IMR-90 (cell line): ENCODE measurements around the gene PIP5K1B. TPM values are rescaled to one million over a fixed set of nuclear protein-coding genes. Genes with fewer than 3 reads are reported as not detected.

Experiments
- ATAC-seq: fragments of 200-7000 bp; cut with Tn5 transposase; 2 replicates; pipeline ENCODE4 v1.9.1; 2020; ENCODE audit warnings: low read depth, mild to moderate bottlenecking, moderate library complexity
- BruUV-seq: library from RNA; stranded (reverse); fragments of 400-500 nt; replicated peaks from 2 replicates; lab custom pipeline; 2021; lab: Mats Ljungman, UMichigan
- CTCF ChIA-PET: fragments of 300-600 bp; formaldehyde crosslinking; extraction: SDS; loops from one replicate; lab custom pipeline; 2021; ENCODE audit warnings: antibody characterized with exemption; lab: Yijun Ruan, JAX
- POLR2A ChIA-PET: fragments of 300-600 bp; sonication (Branson Sonifier 250); formaldehyde crosslinking; loops from one replicate; lab custom pipeline; 2022; ENCODE audit warnings: antibody characterized with exemption; ENCODE audit not compliant: unreplicated experiment; lab: Charles Lee
- DNase-seq: peaks from one replicate; pipeline ENCODE4 v3.0.0; 2013
- H2AFZ ChIP-seq: replicated peaks from 2 replicates; pipeline ENCODE3; 2013; ENCODE audit warnings: low read length, mild to moderate bottlenecking; ENCODE audit not compliant: poor library complexity
- H2AK5ac ChIP-seq: 2 replicates; pipeline ENCODE4 v1.6.1; 2013; ENCODE audit warnings: low read depth, low read length, inconsistent platforms
- H2AK9ac ChIP-seq: replicated peaks from 2 replicates; pipeline ENCODE3; 2013; ENCODE audit warnings: mild to moderate bottlenecking, low read depth, low read length, moderate library complexity; ENCODE audit not compliant: poor library complexity
- H2BK120ac ChIP-seq: 2 replicates; pipeline ENCODE4 v1.6.1; 2013; ENCODE audit warnings: low read depth, low read length, inconsistent platforms
- H2BK15ac ChIP-seq: 3 replicates; pipeline ENCODE4 v1.6.1; 2013; ENCODE audit warnings: low read depth, low read length, inconsistent platforms
- H2BK20ac ChIP-seq: 2 replicates; pipeline ENCODE4 v1.6.1; 2013; ENCODE audit warnings: low read depth, mild to moderate bottlenecking, inconsistent platforms, low read length, moderate library complexity
- H2BK5ac ChIP-seq: 2 replicates; pipeline ENCODE4 v1.6.1; 2013; ENCODE audit warnings: mild to moderate bottlenecking, low read depth, low read length, inconsistent platforms; ENCODE audit not compliant: poor library complexity, severe bottlenecking
- H3K14ac ChIP-seq: replicated peaks from 2 replicates; pipeline ENCODE4 v1.6.1; 2013; ENCODE audit warnings: low read depth, low read length, inconsistent platforms
- H3K18ac ChIP-seq: 2 replicates; pipeline ENCODE4 v1.6.1; 2013; ENCODE audit warnings: low read depth, low read length, control low read depth
- H3K23ac ChIP-seq: 2 replicates; pipeline ENCODE4 v1.6.1; 2013; ENCODE audit warnings: low read depth, low read length, inconsistent platforms
- H3K27ac ChIP-seq: 2 replicates; pipeline ENCODE4 v1.5.1; 2013; ENCODE audit warnings: mild to moderate bottlenecking, control low read depth, low read length; ENCODE audit not compliant: insufficient read depth
- H3K27me3 ChIP-seq: 2 replicates; pipeline ENCODE4 v1.6.1; 2013; ENCODE audit warnings: low read length; ENCODE audit not compliant: control insufficient read depth, insufficient read depth
- H3K36me3 ChIP-seq: 2 replicates; pipeline ENCODE4 v1.6.1; 2013; ENCODE audit warnings: low read length, mixed read lengths; ENCODE audit not compliant: control insufficient read depth, insufficient read depth
- H3K4ac ChIP-seq: 2 replicates; pipeline ENCODE4 v1.6.1; 2013; ENCODE audit warnings: low read depth, low read length, inconsistent platforms
- H3K4me1 ChIP-seq: 2 replicates; pipeline ENCODE4 v1.6.1; 2013; ENCODE audit warnings: low read length, mixed read lengths; ENCODE audit not compliant: control insufficient read depth, insufficient read depth
- H3K4me2 ChIP-seq: 2 replicates; pipeline ENCODE4 v1.6.1; 2013; ENCODE audit warnings: low read depth, mild to moderate bottlenecking, control low read depth, low read length, moderate library complexity
- H3K4me3 ChIP-seq: 2 replicates; pipeline ENCODE4 v1.5.1; 2013; ENCODE audit warnings: low read depth, mild to moderate bottlenecking, control low read depth, low read length, moderate library complexity; ENCODE audit not compliant: insufficient read depth
- H3K56ac ChIP-seq: 2 replicates; pipeline ENCODE4 v1.6.1; 2013; ENCODE audit warnings: low read length, inconsistent platforms; ENCODE audit not compliant: insufficient read depth; ENCODE audit errors: extremely low read depth
- H3K79me1 ChIP-seq, 2 experiments: 2 replicates each; pipeline ENCODE4 v1.6.1; 2013; ENCODE audit warnings: low read length in 2 of 2, inconsistent platforms in 1 of 2, low read depth in 1 of 2
- H3K9ac ChIP-seq: 2 replicates; pipeline ENCODE4 v1.6.1; 2013; ENCODE audit warnings: low read depth, low read length, control low read depth
- H3K9me1 ChIP-seq: 2 replicates; pipeline ENCODE4 v1.6.1; 2013; ENCODE audit warnings: low read length, inconsistent platforms; ENCODE audit not compliant: insufficient read depth
- H3K9me3 ChIP-seq: 2 replicates; pipeline ENCODE4 v1.6.1; 2013; ENCODE audit warnings: low read length; ENCODE audit not compliant: control insufficient read depth, insufficient read depth
- H4K20me1 ChIP-seq: 2 replicates; pipeline ENCODE4 v1.6.1; 2013; ENCODE audit warnings: low read length, inconsistent platforms; ENCODE audit not compliant: insufficient read depth
- H4K5ac ChIP-seq: 2 replicates; pipeline ENCODE4 v1.6.1; 2013; ENCODE audit warnings: mild to moderate bottlenecking, low read depth, low read length, control low read depth
- H4K8ac ChIP-seq, 2 experiments: 2 replicates each; pipeline ENCODE4 v1.6.1; 2013; ENCODE audit warnings: low read depth in 2 of 2, low read length in 2 of 2, control low read depth in 1 of 2, inconsistent platforms in 1 of 2
- H4K91ac ChIP-seq: 2 replicates; pipeline ENCODE4 v1.6.1; 2013; ENCODE audit warnings: low read depth, low read length, inconsistent platforms; ENCODE audit not compliant: insufficient read depth
- BHLHE40 ChIP-seq: fragments of 150-350 bp; IDR thresholded peaks from 2 replicates; pipeline ENCODE4 v1.6.1; 2016; ENCODE audit warnings: mild to moderate bottlenecking, low read depth, low read length
- CEBPB ChIP-seq: IDR thresholded peaks from 2 replicates; pipeline ENCODE4 v1.6.1; 2012; ENCODE audit warnings: low read depth, low read length, improper control_type of control experiment
- CHD1 ChIP-seq: IDR thresholded peaks from 2 replicates; pipeline ENCODE4 v1.6.1; 2012; ENCODE audit warnings: low read depth, low read length, improper control_type of control experiment
- FOS ChIP-seq: fragments of 150-350 bp; IDR thresholded peaks from 2 replicates; pipeline ENCODE4 v1.6.1; 2016; ENCODE audit warnings: low read depth, low read length
- MAFK ChIP-seq: IDR thresholded peaks from 2 replicates; pipeline ENCODE4 v1.6.1; 2012; ENCODE audit warnings: low read depth, low read length, improper control_type of control experiment
- MAZ ChIP-seq: IDR thresholded peaks from 2 replicates; pipeline ENCODE4 v1.6.1; 2012; ENCODE audit warnings: low read depth, mild to moderate bottlenecking, low read length, improper control_type of control experiment, moderate library complexity, borderline replicate concordance
- MXI1 ChIP-seq: IDR thresholded peaks from 2 replicates; pipeline ENCODE4 v1.6.1; 2012; ENCODE audit warnings: low read depth, mild to moderate bottlenecking, low read length, moderate library complexity, borderline replicate concordance
- NFE2L2 ChIP-seq: fragments of 150-350 bp; IDR thresholded peaks from 2 replicates; pipeline ENCODE4 v1.6.1; 2016; ENCODE audit warnings: low read depth, mild to moderate bottlenecking, low read length
- POLR2A ChIP-seq: IDR thresholded peaks from 2 replicates; pipeline ENCODE4 v1.6.1; 2012; ENCODE audit warnings: mild to moderate bottlenecking, low read depth, low read length
- RAD21 ChIP-seq: IDR thresholded peaks from 2 replicates; pipeline ENCODE4 v1.6.1; 2012; ENCODE audit warnings: low read length, improper control_type of control experiment
- RCOR1 ChIP-seq: IDR thresholded peaks from 2 replicates; pipeline ENCODE4 v1.6.1; 2012; ENCODE audit warnings: mild to moderate bottlenecking, low read length, improper control_type of control experiment; ENCODE audit not compliant: insufficient replicate concordance
- RFX5 ChIP-seq: IDR thresholded peaks from 2 replicates; pipeline ENCODE4 v1.8.0; 2012; ENCODE audit warnings: low read depth, mild to moderate bottlenecking, low read length, moderate library complexity
- SMC3 ChIP-seq: fragments of 150-350 bp; IDR thresholded peaks from 2 replicates; pipeline ENCODE4 v1.6.1; 2016; ENCODE audit warnings: low read depth, mild to moderate bottlenecking, antibody characterized with exemption, low read length, moderate library complexity
- WGBS, 2 experiments: methylation state at CpG; one replicate each; pipeline versions ENCODE4 v1.1.5 to v1.1.7; 2013; ENCODE audit warnings: missing lambda C conversion rate in 2 of 2; ENCODE audit not compliant: insufficient read length in 1 of 2; ENCODE audit errors: extremely low coverage in 2 of 2; 5-methylcytosine and 5-hydroxymethylcytosine counted together
- dilution Hi-C: fragments of 300-500 bp; cut with HindIII; formaldehyde crosslinking; loops from one replicate; pipeline ENCODE4 v1.14.3; 2018; ENCODE audit warnings: low sequenced_read_pairs; ENCODE audit not compliant: unreplicated experiment
- in situ Hi-C: fragments of 300-500 bp; cut with MboI; formaldehyde crosslinking; loops from 3 replicates; pipeline ENCODE4 v1.14.3; 2019; ENCODE audit warnings: low sequenced_read_pairs, inconsistent platforms, mixed read lengths
- intact Hi-C: fragments of 100-400 bp; cut with micrococcal nuclease; formaldehyde crosslinking; loops from 2 replicates; pipeline ENCODE4 v1.10.0; 2022
- polyA plus RNA-seq, 3 experiments: library from polyadenylated mRNA; depleted of rRNA; stranded (reverse); fragments of >200 nt; gene quantifications; 2 replicates each; pipeline ENCODE4 v1.2.3, GENCODE V29; 2012; ENCODE audit warnings: low replicate concordance in 1 of 3
- total RNA-seq: library from RNA; depleted of rRNA; stranded (reverse); fragments of >200 nt; gene quantifications from 2 replicates; pipeline ENCODE4 v1.2.3, GENCODE V29; 2012
- TF ChIP-seq, protein P1 (sequence below): fragments of 150-350 bp; IDR thresholded peaks from 2 replicates; pipeline ENCODE4 v1.6.1; 2017; ENCODE audit warnings: mild to moderate bottlenecking, antibody characterized with exemption, low read length, low read depth
- TF ChIP-seq, protein P2 (sequence below): conservative IDR thresholded peaks from 2 replicates; pipeline ENCODE4 v1.5.1; 2012; ENCODE audit warnings: mild to moderate bottlenecking, low read depth, low read length, improper control_type of control experiment
- TF ChIP-seq, protein P3 (sequence below): fragments of 150-350 bp; IDR thresholded peaks from 2 replicates; pipeline ENCODE4 v1.6.1; 2016; ENCODE audit warnings: low read depth, mild to moderate bottlenecking, low read length, moderate library complexity, borderline replicate concordance

PIP5K1B gene
- total and polyA plus RNA-seq, 2 of the 4 experiments (the other 2 are of a cell fraction), result not detected

DNA sequence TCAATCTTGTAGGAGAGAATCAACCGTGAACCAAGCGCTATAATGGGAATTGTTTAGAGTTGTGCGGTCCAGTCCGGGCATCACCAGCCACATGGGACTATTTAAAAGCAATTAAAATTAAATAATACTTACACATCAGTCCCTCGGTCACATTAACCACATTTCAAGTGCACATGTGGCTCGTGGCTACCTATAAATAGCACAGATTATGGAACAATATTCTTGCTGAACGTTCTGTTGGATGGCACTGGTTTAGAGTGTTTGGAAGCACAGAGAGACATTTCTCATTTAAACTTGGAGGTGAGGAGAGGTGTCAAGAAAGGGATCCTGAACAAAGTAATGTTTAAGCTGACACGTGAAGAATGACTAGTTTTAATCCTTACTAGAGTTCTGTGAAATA, 12.5 kb upstream of the PIP5K1B start:
- no peak overlapping the region for H3K4me2 ChIP-seq
- H2AK9ac ChIP-seq, result no peak overlapping the region
- H4K91ac ChIP-seq, result no peak overlapping the region
- no peak overlapping the region for H2BK120ac ChIP-seq
- H2AFZ ChIP-seq, result no peak overlapping the region
- H3K14ac ChIP-seq, result no peak overlapping the region
- H3K18ac ChIP-seq, result no peak overlapping the region
- no peaks in the 10 kb centered on the region for H3K79me1 ChIP-seq
- TF ChIP-seq NFE2L2, result no peak
- no peak for TF ChIP-seq MAZ
- TF ChIP-seq, protein P1, sequence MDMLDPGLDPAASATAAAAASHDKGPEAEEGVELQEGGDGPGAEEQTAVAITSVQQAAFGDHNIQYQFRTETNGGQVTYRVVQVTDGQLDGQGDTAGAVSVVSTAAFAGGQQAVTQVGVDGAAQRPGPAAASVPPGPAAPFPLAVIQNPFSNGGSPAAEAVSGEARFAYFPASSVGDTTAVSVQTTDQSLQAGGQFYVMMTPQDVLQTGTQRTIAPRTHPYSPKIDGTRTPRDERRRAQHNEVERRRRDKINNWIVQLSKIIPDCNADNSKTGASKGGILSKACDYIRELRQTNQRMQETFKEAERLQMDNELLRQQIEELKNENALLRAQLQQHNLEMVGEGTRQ, result no peak
- no peak for TF ChIP-seq CHD1
- no peak for TF ChIP-seq RAD21
- TF ChIP-seq, protein P2, sequence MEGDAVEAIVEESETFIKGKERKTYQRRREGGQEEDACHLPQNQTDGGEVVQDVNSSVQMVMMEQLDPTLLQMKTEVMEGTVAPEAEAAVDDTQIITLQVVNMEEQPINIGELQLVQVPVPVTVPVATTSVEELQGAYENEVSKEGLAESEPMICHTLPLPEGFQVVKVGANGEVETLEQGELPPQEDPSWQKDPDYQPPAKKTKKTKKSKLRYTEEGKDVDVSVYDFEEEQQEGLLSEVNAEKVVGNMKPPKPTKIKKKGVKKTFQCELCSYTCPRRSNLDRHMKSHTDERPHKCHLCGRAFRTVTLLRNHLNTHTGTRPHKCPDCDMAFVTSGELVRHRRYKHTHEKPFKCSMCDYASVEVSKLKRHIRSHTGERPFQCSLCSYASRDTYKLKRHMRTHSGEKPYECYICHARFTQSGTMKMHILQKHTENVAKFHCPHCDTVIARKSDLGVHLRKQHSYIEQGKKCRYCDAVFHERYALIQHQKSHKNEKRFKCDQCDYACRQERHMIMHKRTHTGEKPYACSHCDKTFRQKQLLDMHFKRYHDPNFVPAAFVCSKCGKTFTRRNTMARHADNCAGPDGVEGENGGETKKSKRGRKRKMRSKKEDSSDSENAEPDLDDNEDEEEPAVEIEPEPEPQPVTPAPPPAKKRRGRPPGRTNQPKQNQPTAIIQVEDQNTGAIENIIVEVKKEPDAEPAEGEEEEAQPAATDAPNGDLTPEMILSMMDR, result no peak
- no peak for TF ChIP-seq MXI1
- TF ChIP-seq CEBPB, result no peak
- no peak for TF ChIP-seq BHLHE40
- no peak for TF ChIP-seq SMC3
- no peak for TF ChIP-seq FOS
- TF ChIP-seq, protein P3, sequence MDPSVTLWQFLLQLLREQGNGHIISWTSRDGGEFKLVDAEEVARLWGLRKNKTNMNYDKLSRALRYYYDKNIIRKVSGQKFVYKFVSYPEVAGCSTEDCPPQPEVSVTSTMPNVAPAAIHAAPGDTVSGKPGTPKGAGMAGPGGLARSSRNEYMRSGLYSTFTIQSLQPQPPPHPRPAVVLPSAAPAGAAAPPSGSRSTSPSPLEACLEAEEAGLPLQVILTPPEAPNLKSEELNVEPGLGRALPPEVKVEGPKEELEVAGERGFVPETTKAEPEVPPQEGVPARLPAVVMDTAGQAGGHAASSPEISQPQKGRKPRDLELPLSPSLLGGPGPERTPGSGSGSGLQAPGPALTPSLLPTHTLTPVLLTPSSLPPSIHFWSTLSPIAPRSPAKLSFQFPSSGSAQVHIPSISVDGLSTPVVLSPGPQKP, result no peak
- no peak for TF ChIP-seq RFX5
- TF ChIP-seq RCOR1, result no peak
- TF ChIP-seq MAFK, result no peak
- TF ChIP-seq POLR2A, result no peak
- no peak overlapping the region for H2BK20ac ChIP-seq
- BruUV-seq, result no TSS peak
- dilution Hi-C loops (no loop called here), in situ Hi-C loops (no loop called here), intact Hi-C loops (no loop called here)
- no peaks in the 10 kb centered on the region for H3K4me1 ChIP-seq
- H3K9me3 ChIP-seq, result no peaks in the 10 kb centered on the region
- POLR2A ChIA-PET, result no interaction called here
- no peaks in the 10 kb centered on the region for H4K20me1 ChIP-seq
- no peak for DNase-seq
- no peak for ATAC-seq
- WGBS, 2 experiments, result no CpG with 5 or more reads among the region's 8 CpGs
- H3K23ac ChIP-seq, result no peak overlapping the region
- H3K36me3 ChIP-seq, result no peaks in the 10 kb centered on the region
- no peak overlapping the region for H2AK5ac ChIP-seq
- H3K56ac ChIP-seq, result no peak overlapping the region
- H3K4ac ChIP-seq, result no peak overlapping the region
- H3K9ac ChIP-seq, result no peak overlapping the region
- H3K27ac ChIP-seq, result no peak overlapping the region
- no peak overlapping the region for H2BK5ac ChIP-seq
- H4K8ac ChIP-seq, result no peak overlapping the region
- CTCF ChIA-PET, result no interaction called here
- H3K4me3 ChIP-seq, result no peak overlapping the region
- no peaks in the 10 kb centered on the region for H3K9me1 ChIP-seq
- H4K5ac ChIP-seq, result no peak overlapping the region
- no peaks in the 10 kb centered on the region; the same call in 1 of the 2 replicates for H3K27me3 ChIP-seq
- H2BK15ac ChIP-seq, result no peak overlapping the region
